ENCODE measurements around the gene KRTAP19-7. TPM values are rescaled to one million over a fixed set of nuclear protein-coding genes. Genes with fewer than 3 reads are reported as not detected.

Gene KRTAP19-7
- total and polyA plus RNA-seq, 2 of the 4 experiments (the other 2 are of a cell fraction): not detected

GRCh38 chr21:30561264-30561895 lies at the start of gene KRTAP19-7 (continued):
- no peak for TF ChIP-seq CHD1 (IDR thresholded peaks at IDR 0.05; ENCODE audit: low read depth, low read length)

- H3K56ac ChIP-seq (ENCODE audit: extremely low read depth, insufficient read depth, low read length): no peak overlapping the region
- H3K4me3 ChIP-seq (ENCODE audit: insufficient read depth, low read depth, low read length): no peak overlapping the region
- no peak overlapping the region for H2AFZ ChIP-seq (replicated peaks; ENCODE audit: low read length, poor library complexity)
- no peak overlapping the region for H2BK20ac ChIP-seq (ENCODE audit: low read depth, low read length)
- H4K91ac ChIP-seq (ENCODE audit: insufficient read depth, low read depth, low read length): no peak overlapping the region
- dilution Hi-C loops (cut with HindIII; ENCODE audit: low sequenced_read_pairs, unreplicated experiment) (no loop called here), in situ Hi-C loops (cut with MboI; ENCODE audit: low sequenced_read_pairs) (no loop called here), intact Hi-C loops (cut with micrococcal nuclease) (no loop called here)
- H3K27me3 ChIP-seq (ENCODE audit: control insufficient read depth, insufficient read depth, low read length): no peaks in the 10 kb centered on the region
- H4K8ac ChIP-seq (ENCODE audit: low read depth in 2 of 2, low read length in 2 of 2): no peak overlapping the region
- ATAC-seq (ENCODE audit: low read depth) (no peak), DNase-seq (no peak)
- no peak overlapping the region for H2BK120ac ChIP-seq (ENCODE audit: low read depth, low read length)
- WGBS, 2 experiments (ENCODE audit: extremely low coverage in 2 of 2, insufficient read length in 1 of 2): no CpG with 5 or more reads among the region's 2 CpGs
- no peaks in the 10 kb centered on the region for H3K4me1 ChIP-seq (ENCODE audit: control insufficient read depth, insufficient read depth, low read length)
- H4K20me1 ChIP-seq (ENCODE audit: insufficient read depth, low read length): no peaks in the 10 kb centered on the region
- H3K9me1 ChIP-seq (ENCODE audit: insufficient read depth, low read length): no peaks in the 10 kb centered on the region
- no peak overlapping the region for H2AK5ac ChIP-seq (ENCODE audit: low read depth, low read length)
- no peak overlapping the region for H3K9ac ChIP-seq (ENCODE audit: low read depth, low read length)
- no peak overlapping the region for H3K14ac ChIP-seq (replicated peaks; ENCODE audit: low read depth, low read length)
- ChIA-PET CTCF (no interaction called here), POLR2A (ENCODE audit: unreplicated experiment) (no interaction called here)
- no peak overlapping the region for H3K4me2 ChIP-seq (ENCODE audit: low read depth, low read length)
- H2BK5ac ChIP-seq (ENCODE audit: low read depth, low read length, poor library complexity, severe bottlenecking): no peak overlapping the region
- no peaks in the 10 kb centered on the region for H3K79me1 ChIP-seq (ENCODE audit: low read depth in 1 of 2, low read length in 2 of 2)
- H3K4ac ChIP-seq (ENCODE audit: low read depth, low read length): no peak overlapping the region
- H3K9me3 ChIP-seq (ENCODE audit: control insufficient read depth, insufficient read depth, low read length): peaks cover 16% of the 10 kb centered on the region
- H3K23ac ChIP-seq (ENCODE audit: low read depth, low read length): no peak overlapping the region
- H3K36me3 ChIP-seq (ENCODE audit: control insufficient read depth, insufficient read depth, low read length): no peaks in the 10 kb centered on the region
- no peak overlapping the region for H3K18ac ChIP-seq (ENCODE audit: low read depth, low read length)
- no TSS peak for BruUV-seq (replicated peaks)
- H2BK15ac ChIP-seq (ENCODE audit: low read depth, low read length): no peak overlapping the region
- no peak overlapping the region for H3K27ac ChIP-seq (ENCODE audit: insufficient read depth, low read length)
- no peak overlapping the region for H2AK9ac ChIP-seq (replicated peaks; ENCODE audit: low read depth, low read length, poor library complexity)
- no peak overlapping the region for H4K5ac ChIP-seq (ENCODE audit: low read depth, low read length)
- TF ChIP-seq CTCF (conservative IDR thresholded peaks at IDR 0.05; ENCODE audit: low read depth, low read length): no peak
- no peak for TF ChIP-seq CHD1 (IDR thresholded peaks at IDR 0.05; ENCODE audit: low read depth, low read length)
- TF ChIP-seq RCOR1 (IDR thresholded peaks at IDR 0.05; ENCODE audit: insufficient replicate concordance, low read length): no peak
- no peak for TF ChIP-seq MXI1 (IDR thresholded peaks at IDR 0.05; ENCODE audit: borderline replicate concordance, low read depth, low read length)
- TF ChIP-seq SMC3 (IDR thresholded peaks at IDR 0.05; ENCODE audit: low read depth, low read length): no peak
- no peak for TF ChIP-seq BHLHE40 (IDR thresholded peaks at IDR 0.05; ENCODE audit: low read depth, low read length)
- TF ChIP-seq POLR2A (IDR thresholded peaks at IDR 0.05; ENCODE audit: low read depth, low read length): no peak
- TF ChIP-seq FOS (IDR thresholded peaks at IDR 0.05; ENCODE audit: low read depth, low read length): no peak
- no peak for TF ChIP-seq RFX5 (IDR thresholded peaks at IDR 0.05; ENCODE audit: low read depth, low read length)
- no peak for TF ChIP-seq RAD21 (IDR thresholded peaks at IDR 0.05; ENCODE audit: low read length)
- no peak for TF ChIP-seq USF2 (IDR thresholded peaks at IDR 0.05; ENCODE audit: low read depth, low read length)
- no peak for TF ChIP-seq MAZ (IDR thresholded peaks at IDR 0.05; ENCODE audit: borderline replicate concordance, low read depth, low read length)
- TF ChIP-seq CEBPB (IDR thresholded peaks at IDR 0.05; ENCODE audit: low read depth, low read length): no peak
- no peak for TF ChIP-seq MAFK (IDR thresholded peaks at IDR 0.05; ENCODE audit: low read depth, low read length)
Observed at GRCh38 chr21:30605968-30606367, 44.9 kb upstream of the KRTAP19-7 start.
